Dendritic cell treated with granulocyte-macrophage colony-stimulating factor and Interleukin-4, amounts not matched to agents 40 ng/mL and 50 ng/mL, for 4 days (primary cell): ENCODE data around the gene PLEKHG4B.
"Not testable (repeated sequence)": the region's sequence is repeated elsewhere in the genome, so short reads cannot be mapped to it uniquely, and the experiment has no call there.

Source experiments
- H3K27ac Mint-ChIP-seq: one replicate; pipeline ENCODE4 v1.8.0; 2022; ENCODE audit warnings: mild to moderate bottlenecking, mixed read lengths
- H3K27me3 Mint-ChIP-seq: one replicate; pipeline ENCODE4 v1.8.0; 2022; ENCODE audit warnings: mild to moderate bottlenecking, mixed read lengths
- H3K36me3 Mint-ChIP-seq: one replicate; pipeline ENCODE4 v1.8.0; 2022; ENCODE audit warnings: low read depth, mixed read lengths
- H3K4me1 Mint-ChIP-seq: one replicate; pipeline ENCODE4 v1.8.0; 2022; ENCODE audit warnings: low read depth, mixed read lengths
- H3K4me3 Mint-ChIP-seq: one replicate; pipeline ENCODE4 v1.8.0; 2022; ENCODE audit warnings: mild to moderate bottlenecking, moderate library complexity, mixed read lengths
- H3K9me3 Mint-ChIP-seq: one replicate; pipeline ENCODE4 v1.8.0; 2022; ENCODE audit warnings: mixed read lengths
- intact Hi-C: fragments of 100-400 bp; cut with micrococcal nuclease; formaldehyde crosslinking; loops from one replicate; pipeline ENCODE4 v1.15.0; 2022

PLEKHG4B gene

GRCh38 chr5:96976-97660, 5.2 kb downstream of the PLEKHG4B start:
- Mint-ChIP-seq H3K4me3 (no peak overlapping the region), H3K9me3 (no peaks in the 10 kb centered on the region), H3K4me1 (no peaks in the 10 kb centered on the region), H3K27ac (no peak overlapping the region), H3K27me3 (peaks cover 29% of the 10 kb centered on the region), H3K36me3 (no peaks in the 10 kb centered on the region)
- intact Hi-C loops, result no loop called here

- no peaks in the 10 kb centered on the region for H3K4me1 Mint-ChIP-seq
- no peaks in the 10 kb centered on the region for H3K9me3 Mint-ChIP-seq
- H3K36me3 Mint-ChIP-seq, result no peaks in the 10 kb centered on the region
- H3K4me3 Mint-ChIP-seq, result no peak overlapping the region
- intact Hi-C loops, result no loop called here
- H3K27ac Mint-ChIP-seq, result no peak overlapping the region
- H3K27me3 Mint-ChIP-seq, result peaks cover 8% of the 10 kb centered on the region
Observed at GRCh38 chr5:99815-100214, 7.8 kb downstream of the PLEKHG4B start.

GRCh38 chr5:102411-103043, 10.6 kb downstream of the PLEKHG4B start:
- Mint-ChIP-seq H3K27me3 (peaks cover 2% of the 10 kb centered on the region), H3K4me3 (no peak overlapping the region), H3K27ac (no peak overlapping the region), H3K36me3 (no peaks in the 10 kb centered on the region), H3K4me1 (no peaks in the 10 kb centered on the region), H3K9me3 (no peaks in the 10 kb centered on the region)
- intact Hi-C loops, result no loop called here

- not testable (repeated sequence) for H3K4me1 Mint-ChIP-seq, H3K27me3 Mint-ChIP-seq, H3K27ac Mint-ChIP-seq
Observed at GRCh38 chr5:104106-104505, 12.1 kb downstream of the PLEKHG4B start.

GRCh38 chr5:104778-105296, 12.9 kb downstream of the PLEKHG4B start:
- Mint-ChIP-seq H3K4me3 (no peak overlapping the region), H3K4me1 (no peaks in the 10 kb centered on the region), H3K36me3 (no peaks in the 10 kb centered on the region), H3K27me3 (no peaks in the 10 kb centered on the region), H3K9me3 (no peaks in the 10 kb centered on the region), H3K27ac (no peak overlapping the region)
- intact Hi-C loops, result no loop called here

More at GRCh38 chr5:104106-104505, 12.1 kb downstream of the PLEKHG4B start:
- H3K4me3 Mint-ChIP-seq, H3K9me3 Mint-ChIP-seq, intact Hi-C loops, H3K36me3 Mint-ChIP-seq: not testable (repeated sequence)

- no peak overlapping the region for H3K27ac Mint-ChIP-seq
- no peaks in the 10 kb centered on the region for H3K27me3 Mint-ChIP-seq
- H3K36me3 Mint-ChIP-seq, result no peaks in the 10 kb centered on the region
- intact Hi-C loops, result no loop called here
- H3K4me1 Mint-ChIP-seq, result no peaks in the 10 kb centered on the region
- no peaks in the 10 kb centered on the region for H3K9me3 Mint-ChIP-seq
- H3K4me3 Mint-ChIP-seq, result no peak overlapping the region
Observed at GRCh38 chr5:105504-106070, 13.6 kb downstream of the PLEKHG4B start.

GRCh38 chr5:106587-106986, 14.6 kb downstream of the PLEKHG4B start:
- intact Hi-C loops, result no loop called here
- Mint-ChIP-seq H3K36me3 (no peaks in the 10 kb centered on the region), H3K27ac (no peak overlapping the region), H3K4me1 (no peaks in the 10 kb centered on the region), H3K27me3 (no peaks in the 10 kb centered on the region), H3K4me3 (no peak overlapping the region), H3K9me3 (no peaks in the 10 kb centered on the region)

- no peak overlapping the region for H3K4me3 Mint-ChIP-seq
- H3K27me3 Mint-ChIP-seq, result no peaks in the 10 kb centered on the region
- no peak overlapping the region for H3K27ac Mint-ChIP-seq
- no peaks in the 10 kb centered on the region for H3K9me3 Mint-ChIP-seq
- no peaks in the 10 kb centered on the region for H3K4me1 Mint-ChIP-seq
- H3K36me3 Mint-ChIP-seq, result no peaks in the 10 kb centered on the region
- intact Hi-C loops, result no loop called here
Observed at GRCh38 chr5:107526-107925, 15.6 kb downstream of the PLEKHG4B start.

GRCh38 chr5:109826-110225, 17.9 kb downstream of the PLEKHG4B start:
- H3K4me3 Mint-ChIP-seq, result no peak overlapping the region
- H3K27ac Mint-ChIP-seq, result no peak overlapping the region
- H3K36me3 Mint-ChIP-seq, result no peaks in the 10 kb centered on the region
- no peaks in the 10 kb centered on the region for H3K4me1 Mint-ChIP-seq
- intact Hi-C loops, result no loop called here
- no peaks in the 10 kb centered on the region for H3K9me3 Mint-ChIP-seq
- no peaks in the 10 kb centered on the region for H3K27me3 Mint-ChIP-seq

GRCh38 chr5:110270-110888, 18.4 kb downstream of the PLEKHG4B start:
- Mint-ChIP-seq H3K4me3 (no peak overlapping the region), H3K27ac (no peak overlapping the region), H3K36me3 (no peaks in the 10 kb centered on the region), H3K4me1 (no peaks in the 10 kb centered on the region), H3K9me3 (no peaks in the 10 kb centered on the region), H3K27me3 (no peaks in the 10 kb centered on the region)
- intact Hi-C loops, result no loop called here

- H3K27ac Mint-ChIP-seq, result no peak overlapping the region
- H3K4me1 Mint-ChIP-seq, result no peaks in the 10 kb centered on the region
- no peaks in the 10 kb centered on the region for H3K27me3 Mint-ChIP-seq
- H3K36me3 Mint-ChIP-seq, result no peaks in the 10 kb centered on the region
- intact Hi-C loops, result no loop called here
- H3K9me3 Mint-ChIP-seq, result no peaks in the 10 kb centered on the region
- no peak overlapping the region for H3K4me3 Mint-ChIP-seq
Observed at GRCh38 chr5:111171-111570, 19.2 kb downstream of the PLEKHG4B start.

- peaks cover 40% of the 10 kb centered on the region for H3K9me3 Mint-ChIP-seq
- intact Hi-C loops, result no loop called here
- no peak overlapping the region for H3K4me3 Mint-ChIP-seq
- no peaks in the 10 kb centered on the region for H3K27me3 Mint-ChIP-seq
- H3K4me1 Mint-ChIP-seq, result no peaks in the 10 kb centered on the region
- H3K27ac Mint-ChIP-seq, result no peak overlapping the region
- H3K36me3 Mint-ChIP-seq, result no peaks in the 10 kb centered on the region
Observed at GRCh38 chr5:119486-120097, 27.6 kb downstream of the PLEKHG4B start.

GRCh38 chr5:121432-121831, 29.5 kb downstream of the PLEKHG4B start:
- Mint-ChIP-seq H3K36me3 (no peaks in the 10 kb centered on the region), H3K27me3 (no peaks in the 10 kb centered on the region), H3K4me1 (no peaks in the 10 kb centered on the region), H3K27ac (no peak overlapping the region), H3K9me3 (peaks cover 49% of the 10 kb centered on the region), H3K4me3 (no peak overlapping the region)
- intact Hi-C loops, result no loop called here

- peaks cover 1% of the 10 kb centered on the region for H3K27me3 Mint-ChIP-seq
- intact Hi-C loops, result no loop called here
- H3K4me1 Mint-ChIP-seq, result peaks cover 4% of the 10 kb centered on the region
- H3K9me3 Mint-ChIP-seq, result peaks cover 31% of the 10 kb centered on the region
- no peaks in the 10 kb centered on the region for H3K36me3 Mint-ChIP-seq
- H3K4me3 Mint-ChIP-seq, result no peak overlapping the region
- no peak overlapping the region for H3K27ac Mint-ChIP-seq
Observed at GRCh38 chr5:125815-126214, 33.8 kb downstream of the PLEKHG4B start.
